K562 (cell line): ENCODE measurements around the gene PLD3. TPM values are rescaled to one million over a fixed set of nuclear protein-coding genes. Genes with fewer than 3 reads are reported as not detected.

Source experiments
- ATAC-seq: fragments of 200-7000 bp; cut with Tn5 transposase; 3 replicates; pipeline ENCODE4 v1.9.1; 2020; ENCODE audit warnings: moderate library complexity
- BruUV-seq: library from RNA; stranded (reverse); fragments of 400-500 nt; replicated peaks from 2 replicates; lab custom pipeline; 2021; lab: Mats Ljungman, UMichigan
- CTCF ChIA-PET: fragments of 300-600 bp; formaldehyde crosslinking; extraction: SDS; loops from one replicate; lab custom pipeline; 2021; ENCODE audit warnings: low intra/inter-chr PET ratio; lab: Yijun Ruan, JAX
- POLR2A ChIA-PET: fragments of 300-600, 350-650 bp; sonication (Branson Sonifier 250); formaldehyde crosslinking; extraction: SDS; loops from one replicate; lab custom pipeline; 2021; ENCODE audit warnings: antibody characterized with exemption, inconsistent platforms; lab: Yijun Ruan, JAX
- DNase-seq, 4 experiments: peaks; one replicate each; pipeline versions ENCODE4 v3.0.0 to v3.0.0-alpha.2; 2011 to 2018; ENCODE audit warnings: low spot score in 3 of 4, mixed read lengths in 3 of 4; ENCODE audit errors: extremely low read depth in 1 of 4
- FAIRE-seq: peaks from 2 replicates; lab custom pipeline; 2011; peaks lifted over from hg19 to GRCh38; lab: Jason Lieb, UNC
- H2AFZ ChIP-seq: 2 replicates; pipeline ENCODE4 v1.6.0; 2011; ENCODE audit warnings: low read depth, low read length, control low read depth, inconsistent platforms
- H3K27ac ChIP-seq: fragments of 200-600 bp; 3 replicates; pipeline ENCODE4 v1.8.0; 2011; ENCODE audit warnings: low read depth, mild to moderate bottlenecking, control low read depth, inconsistent platforms, low read length, moderate library complexity, mixed read lengths; ENCODE audit errors: extremely low read depth
- H3K27me3 ChIP-seq, 2 experiments: fragments of 300-600 bp in 1 of 2; 2 replicates in 1 of 2; 3 replicates in 1 of 2; pipeline versions ENCODE4 v1.6.0 to v1.8.0; 2011; ENCODE audit warnings: inconsistent platforms in 2 of 2, low read length in 2 of 2, mild to moderate bottlenecking in 1 of 2, mixed read lengths in 1 of 2, moderate library complexity in 1 of 2; ENCODE audit not compliant: control insufficient read depth in 2 of 2, insufficient read depth in 2 of 2
- H3K36me3 ChIP-seq: fragments of 300-600 bp; 3 replicates; pipeline ENCODE4 v1.8.0; 2011; ENCODE audit warnings: mild to moderate bottlenecking, low read length, inconsistent platforms; ENCODE audit not compliant: control insufficient read depth, insufficient read depth
- H3K4me1 ChIP-seq, 2 experiments: fragments of 200-600 bp in 1 of 2; replicated peaks in 1 of 2; 2 replicates in 1 of 2; 3 replicates in 1 of 2; pipeline versions ENCODE4 v1.5.1 to v1.8.0; 2011; ENCODE audit warnings: inconsistent platforms in 2 of 2, low read length in 2 of 2, mild to moderate bottlenecking in 1 of 2, mixed read lengths in 1 of 2, moderate library complexity in 1 of 2; ENCODE audit not compliant: control insufficient read depth in 2 of 2, insufficient read depth in 2 of 2
- H3K4me2 ChIP-seq: 2 replicates; pipeline ENCODE4 v1.6.1; 2011; ENCODE audit warnings: low read length, control low read depth, inconsistent platforms, mixed read lengths; ENCODE audit not compliant: insufficient read depth
- H3K4me3 ChIP-seq: fragments of 200-600 bp; sonication (generic), shearing (Covaris generic); 2 replicates; pipeline ENCODE4 v1.5.1; 2016; ENCODE audit warnings: control low read depth, inconsistent platforms
- H3K79me2 ChIP-seq: fragments of 200-600 bp; 3 replicates; pipeline ENCODE4 v1.8.0; 2011; ENCODE audit warnings: low read length, inconsistent platforms; ENCODE audit not compliant: control insufficient read depth, insufficient read depth
- H3K9ac ChIP-seq, 2 experiments: 2 replicates each; pipeline versions ENCODE4 v1.6.0 to v1.6.1; 2011; ENCODE audit warnings: low read depth in 2 of 2, low read length in 2 of 2, control low read depth in 1 of 2, inconsistent platforms in 1 of 2, mild to moderate bottlenecking in 1 of 2, mixed read lengths in 1 of 2; ENCODE audit not compliant: insufficient read depth in 1 of 2
- H3K9me1 ChIP-seq: one replicate; pipeline ENCODE4 v1.6.0; 2011; ENCODE audit warnings: inconsistent platforms, mild to moderate bottlenecking, low read length, moderate library complexity; ENCODE audit not compliant: control insufficient read depth, insufficient read depth
- H3K9me3 ChIP-seq: replicated peaks from 2 replicates; pipeline ENCODE4 v1.5.1; 2011; ENCODE audit warnings: low read depth, low read length, inconsistent platforms; ENCODE audit not compliant: control insufficient read depth, insufficient read depth
- H4K20me1 ChIP-seq: replicated peaks from 2 replicates; pipeline ENCODE4 v1.6.1; 2011; ENCODE audit warnings: low read length, inconsistent platforms, mixed read lengths; ENCODE audit not compliant: control insufficient read depth, insufficient read depth
- BRCA1 ChIP-seq, 2 experiments: fragments of 450-650 bp in 1 of 2; sonication (generic) in 1 of 2; formaldehyde crosslinking in 1 of 2; IDR thresholded peaks; 2 replicates each; pipeline versions ENCODE4 v1.5.0 to v1.6.1; 2017 to 2020; ENCODE audit warnings: mild to moderate bottlenecking in 1 of 2, missing genetic modification reagents in 1 of 2
- KHSRP ChIP-seq: fragments of 450-650 bp; IDR thresholded peaks from 2 replicates; pipeline ENCODE4 v1.6.1; 2017
- NONO ChIP-seq, 2 experiments: fragments of 200-400 bp in 1 of 2; fragments of 450-650 bp in 1 of 2; formaldehyde crosslinking in 1 of 2; IDR thresholded peaks; 2 replicates each; pipeline ENCODE4 v1.6.1; 2017; ENCODE audit warnings: low read depth in 2 of 2, mild to moderate bottlenecking in 2 of 2, moderate library complexity in 2 of 2, low read length in 1 of 2
- SMARCC2 ChIP-seq: fragments of 450-650 bp; IDR thresholded peaks from 2 replicates; pipeline ENCODE4 v1.6.1; 2017; ENCODE audit warnings: antibody characterized with exemption, moderate library complexity, mild to moderate bottlenecking, low read depth
- ZNF12 ChIP-seq: sonication (generic); formaldehyde crosslinking; IDR thresholded peaks from 2 replicates; pipeline ENCODE4 v1.4.0; 2020; ENCODE audit warnings: mild to moderate bottlenecking, missing genetic modification reagents
- ZNF274 ChIP-seq: IDR thresholded peaks from 2 replicates; pipeline ENCODE4 v1.6.1; 2011; ENCODE audit warnings: low read depth, mild to moderate bottlenecking, low read length, moderate library complexity, borderline replicate concordance
- ZNF354B ChIP-seq: fragments of 250-450 bp; sonication (Bioruptor Pico); IDR thresholded peaks from 2 replicates; pipeline ENCODE4 v1.4.0; 2020
- whole genome bisulfite sequencing: fragments of 100-300 bp; shearing (Covaris generic); methylation state at CpG from one replicate; pipeline ENCODE4 v1.1.6; 2016; ENCODE audit warnings: low coverage, mixed read lengths; ENCODE audit not compliant: insufficient coverage; ENCODE audit errors: missing lambda C conversion rate; 5-methylcytosine and 5-hydroxymethylcytosine counted together
- in situ Hi-C: fragments of 300-500 bp; cut with MboI; formaldehyde crosslinking; loops from 4 replicates; pipeline ENCODE4 v1.15.0; 2018; ENCODE audit warnings: inconsistent platforms, mixed read lengths
- intact Hi-C: fragments of 100-400 bp; cut with micrococcal nuclease; formaldehyde crosslinking; loops from 2 replicates; pipeline ENCODE4 v1.14.2; 2022
- polyA plus RNA-seq, 8 experiments: library from polyadenylated mRNA; depleted of rRNA in 4 of 8; stranded (reverse) in 5 of 8; unstranded in 3 of 8; fragments of >200 nt; fragmentation: Nextera tagmentation in 2 of 8; fragmentation: Illumina TruSeq in 1 of 8; extraction: Ambion mirVana in 2 of 8; extraction: Trizol in 1 of 8; gene quantifications; 2 replicates each; pipeline versions ENCODE4 v1.2.1 to v1.2.3, GENCODE V29; 2011 to 2014; ENCODE audit warnings: inconsistent platforms in 1 of 8, missing spikeins in 1 of 8
- total RNA-seq, 7 experiments: library from RNA; depleted of rRNA in 6 of 7; stranded (reverse); fragments of >200 nt in 6 of 7; fragmentation: Illumina TruSeq in 2 of 7; extraction: Trizol in 2 of 7; gene quantifications; 2 replicates each; pipeline versions ENCODE4 v1.2.1 to v1.2.3, GENCODE V29; 2011 to 2021; ENCODE audit warnings: low replicate concordance in 1 of 7
- TF ChIP-seq, protein P1 (sequence below), 2 experiments: fragments of 450-650 bp; formaldehyde crosslinking in 1 of 2; IDR thresholded peaks; 2 replicates each; pipeline versions ENCODE4 v1.4.0 to v1.6.1; 2014 to 2020; ENCODE audit warnings: mild to moderate bottlenecking in 2 of 2, borderline replicate concordance in 1 of 2, low read depth in 1 of 2
- TF ChIP-seq, protein P2 (sequence below): fragments of 450-650 bp; IDR thresholded peaks from 2 replicates; pipeline ENCODE4 v1.6.1; 2016; ENCODE audit warnings: mild to moderate bottlenecking

Gene PLD3
- total and polyA plus RNA-seq, 9 of the 15 experiments (the other 6 are each of a cell fraction or from before 2014, with no cell fraction given) = 2.3 to 128 (median 72.7) TPM

DNA sequence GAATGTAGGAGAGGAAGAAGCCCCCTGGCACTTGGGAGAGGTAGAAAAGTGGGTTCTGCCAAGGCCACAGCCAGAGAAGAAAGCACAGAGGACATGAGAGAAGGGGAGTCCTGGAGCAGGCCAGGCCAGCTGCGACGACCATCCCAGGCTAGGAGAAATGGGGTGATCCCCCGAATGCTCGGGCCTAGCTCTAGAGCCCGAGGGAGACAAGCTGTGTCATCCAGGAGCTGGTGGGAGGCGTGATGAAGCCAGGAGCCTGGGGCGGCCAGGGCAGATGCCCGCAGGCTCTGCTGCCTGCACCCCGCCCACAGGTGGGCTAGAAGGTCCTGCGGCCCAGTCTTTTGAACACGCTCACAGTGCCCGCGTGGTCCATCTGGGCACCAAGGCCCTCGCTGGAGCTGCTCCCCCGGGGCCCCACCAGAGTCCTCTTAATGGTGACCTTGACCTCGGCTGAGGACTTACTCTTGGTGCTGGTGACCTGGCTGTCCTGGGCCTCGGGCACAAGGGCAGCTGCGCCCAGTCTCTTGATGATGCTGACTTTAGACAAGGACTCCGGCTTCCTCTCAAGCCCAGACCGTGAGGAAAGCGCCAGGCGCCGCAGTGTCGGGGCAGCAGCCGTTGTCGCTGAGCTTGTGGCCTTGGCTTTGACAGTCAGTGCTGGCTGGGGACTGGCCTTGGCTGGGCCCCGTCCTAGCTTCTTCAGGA, 26.8 kb upstream of the PLD3 start:
- no peak for DNase-seq
- Histone ChIP-seq H3K9me3 (no peaks in the 10 kb centered on the region), H3K4me3 (no peak overlapping the region), H3K4me1 (peaks cover 0 to 4% of the 10 kb centered on the region in 2 experiments; a peak in 1 of 5 replicates), H3K27ac (no peak overlapping the region), H3K27me3 (no peaks in the 10 kb centered on the region), H3K9ac (no peak overlapping the region), H3K9me1 (no peaks in the 10 kb centered on the region), H3K36me3 (peaks cover 79% of the 10 kb centered on the region), H2AFZ (no peak overlapping the region), H4K20me1 (no peaks in the 10 kb centered on the region), H3K79me2 (no peaks in the 10 kb centered on the region), H3K4me2 (no peak overlapping the region)
- FAIRE-seq = no peak
- TF ChIP-seq NONO (IDR thresholded peaks at IDR 0.05; ENCODE audit: low read depth in 2 of 2, low read length in 1 of 2) = no peak
- no peak for TF ChIP-seq SMARCC2
- no peak for TF ChIP-seq BRCA1 (IDR thresholded peaks at IDR 0.05)
- TF ChIP-seq BRCA1 (CRISPR knock-in tag; IDR thresholded peaks at IDR 0.05) = no peak
- TF ChIP-seq, protein P1, sequence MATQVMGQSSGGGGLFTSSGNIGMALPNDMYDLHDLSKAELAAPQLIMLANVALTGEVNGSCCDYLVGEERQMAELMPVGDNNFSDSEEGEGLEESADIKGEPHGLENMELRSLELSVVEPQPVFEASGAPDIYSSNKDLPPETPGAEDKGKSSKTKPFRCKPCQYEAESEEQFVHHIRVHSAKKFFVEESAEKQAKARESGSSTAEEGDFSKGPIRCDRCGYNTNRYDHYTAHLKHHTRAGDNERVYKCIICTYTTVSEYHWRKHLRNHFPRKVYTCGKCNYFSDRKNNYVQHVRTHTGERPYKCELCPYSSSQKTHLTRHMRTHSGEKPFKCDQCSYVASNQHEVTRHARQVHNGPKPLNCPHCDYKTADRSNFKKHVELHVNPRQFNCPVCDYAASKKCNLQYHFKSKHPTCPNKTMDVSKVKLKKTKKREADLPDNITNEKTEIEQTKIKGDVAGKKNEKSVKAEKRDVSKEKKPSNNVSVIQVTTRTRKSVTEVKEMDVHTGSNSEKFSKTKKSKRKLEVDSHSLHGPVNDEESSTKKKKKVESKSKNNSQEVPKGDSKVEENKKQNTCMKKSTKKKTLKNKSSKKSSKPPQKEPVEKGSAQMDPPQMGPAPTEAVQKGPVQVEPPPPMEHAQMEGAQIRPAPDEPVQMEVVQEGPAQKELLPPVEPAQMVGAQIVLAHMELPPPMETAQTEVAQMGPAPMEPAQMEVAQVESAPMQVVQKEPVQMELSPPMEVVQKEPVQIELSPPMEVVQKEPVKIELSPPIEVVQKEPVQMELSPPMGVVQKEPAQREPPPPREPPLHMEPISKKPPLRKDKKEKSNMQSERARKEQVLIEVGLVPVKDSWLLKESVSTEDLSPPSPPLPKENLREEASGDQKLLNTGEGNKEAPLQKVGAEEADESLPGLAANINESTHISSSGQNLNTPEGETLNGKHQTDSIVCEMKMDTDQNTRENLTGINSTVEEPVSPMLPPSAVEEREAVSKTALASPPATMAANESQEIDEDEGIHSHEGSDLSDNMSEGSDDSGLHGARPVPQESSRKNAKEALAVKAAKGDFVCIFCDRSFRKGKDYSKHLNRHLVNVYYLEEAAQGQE (IDR thresholded peaks at IDR 0.05; ENCODE audit: borderline replicate concordance) = no peak
- TF ChIP-seq, protein P1 (CRISPR knock-in tag; IDR thresholded peaks at IDR 0.05; ENCODE audit: low read depth) = no peak
- TF ChIP-seq, protein P2, sequence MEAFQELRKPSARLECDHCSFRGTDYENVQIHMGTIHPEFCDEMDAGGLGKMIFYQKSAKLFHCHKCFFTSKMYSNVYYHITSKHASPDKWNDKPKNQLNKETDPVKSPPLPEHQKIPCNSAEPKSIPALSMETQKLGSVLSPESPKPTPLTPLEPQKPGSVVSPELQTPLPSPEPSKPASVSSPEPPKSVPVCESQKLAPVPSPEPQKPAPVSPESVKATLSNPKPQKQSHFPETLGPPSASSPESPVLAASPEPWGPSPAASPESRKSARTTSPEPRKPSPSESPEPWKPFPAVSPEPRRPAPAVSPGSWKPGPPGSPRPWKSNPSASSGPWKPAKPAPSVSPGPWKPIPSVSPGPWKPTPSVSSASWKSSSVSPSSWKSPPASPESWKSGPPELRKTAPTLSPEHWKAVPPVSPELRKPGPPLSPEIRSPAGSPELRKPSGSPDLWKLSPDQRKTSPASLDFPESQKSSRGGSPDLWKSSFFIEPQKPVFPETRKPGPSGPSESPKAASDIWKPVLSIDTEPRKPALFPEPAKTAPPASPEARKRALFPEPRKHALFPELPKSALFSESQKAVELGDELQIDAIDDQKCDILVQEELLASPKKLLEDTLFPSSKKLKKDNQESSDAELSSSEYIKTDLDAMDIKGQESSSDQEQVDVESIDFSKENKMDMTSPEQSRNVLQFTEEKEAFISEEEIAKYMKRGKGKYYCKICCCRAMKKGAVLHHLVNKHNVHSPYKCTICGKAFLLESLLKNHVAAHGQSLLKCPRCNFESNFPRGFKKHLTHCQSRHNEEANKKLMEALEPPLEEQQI = no peak
- TF ChIP-seq ZNF354B (CRISPR knock-in tag) = no peak
- TF ChIP-seq ZNF12 (CRISPR knock-in tag) = no peak
- TF ChIP-seq ZNF274 = no peak
- no peak for TF ChIP-seq KHSRP
- ATAC-seq = no peak
- BruUV-seq = no TSS peak
- POLR2A ChIA-PET = interaction anchor here (1.0 to 1.2 kb wide), 2 partner anchors 10 to 19 kb away, joined by 3 read pairs; no protein-coding TSS in a partner anchor
- intact Hi-C loops (no loop called here), in situ Hi-C loops (no loop called here)
- CTCF ChIA-PET = no interaction called here
- 92% methylated on average over 27 of the region's 27 CpGs for WGBS
